ENCODE results near the gene EPHA5.

- TF ChIP-seq CTCF (IDR thresholded peaks at IDR 0.05) (no peak), POLR2AphosphoS5 (IDR thresholded peaks at IDR 0.05; ENCODE audit: low read depth, low read length) (no peak)
Observed at GRCh38 chr4:65420036-65420435, 250.3 kb downstream of the EPHA5 start.
